Stimulated activated memory B cell treated with anti-CD40 and anti-IgM and Interleukin-4, amounts not matched to agents 10 μg/mL and 1 μg/mL and 100 μg/mL, for 72 hours (primary cell): ENCODE data around the gene NPAS2.

Experiments used
- ATAC-seq: fragments of 150-1000 bp; cut with Tn5 transposase; 2 replicates; pipeline ENCODE4 v1.10.0; 2021
- H3K27ac Mint-ChIP-seq: one replicate; pipeline ENCODE4 v1.8.0; 2022; ENCODE audit warnings: mild to moderate bottlenecking, mixed read lengths
- H3K27me3 Mint-ChIP-seq: one replicate; pipeline ENCODE4 v1.8.0; 2022; ENCODE audit warnings: mixed read lengths
- H3K36me3 Mint-ChIP-seq: one replicate; pipeline ENCODE4 v1.8.0; 2022; ENCODE audit warnings: mixed read lengths
- H3K4me1 Mint-ChIP-seq: one replicate; pipeline ENCODE4 v1.8.0; 2022; ENCODE audit warnings: mixed read lengths
- H3K4me3 Mint-ChIP-seq: one replicate; pipeline ENCODE4 v1.8.0; 2022; ENCODE audit warnings: mild to moderate bottlenecking, moderate library complexity, mixed read lengths
- H3K9me3 Mint-ChIP-seq: one replicate; pipeline ENCODE4 v1.8.0; 2022; ENCODE audit warnings: mixed read lengths

Gene NPAS2

GRCh38 chr2:101001691-101002561 is 182.0 kb downstream of the NPAS2 start, which contains the start of gene RPL31:
Gene RPL31, plus strand, starts transcription at chr2:101002289. Its CDS starts 413 bp downstream, at chr2:101002702.
- H3K9me3 Mint-ChIP-seq = no peaks in the 10 kb centered on the region
- peak within 1 kb of the TSS; percentile 93 for H3K27ac Mint-ChIP-seq
- H3K36me3 Mint-ChIP-seq = peaks cover 41% of the 10 kb centered on the region
- no peaks in the 10 kb centered on the region for H3K27me3 Mint-ChIP-seq
- peak within 1 kb of the TSS; percentile 88 for H3K4me3 Mint-ChIP-seq
- peak; percentile 97 for ATAC-seq
- peaks cover 45% of the 10 kb centered on the region for H3K4me1 Mint-ChIP-seq

DNA sequence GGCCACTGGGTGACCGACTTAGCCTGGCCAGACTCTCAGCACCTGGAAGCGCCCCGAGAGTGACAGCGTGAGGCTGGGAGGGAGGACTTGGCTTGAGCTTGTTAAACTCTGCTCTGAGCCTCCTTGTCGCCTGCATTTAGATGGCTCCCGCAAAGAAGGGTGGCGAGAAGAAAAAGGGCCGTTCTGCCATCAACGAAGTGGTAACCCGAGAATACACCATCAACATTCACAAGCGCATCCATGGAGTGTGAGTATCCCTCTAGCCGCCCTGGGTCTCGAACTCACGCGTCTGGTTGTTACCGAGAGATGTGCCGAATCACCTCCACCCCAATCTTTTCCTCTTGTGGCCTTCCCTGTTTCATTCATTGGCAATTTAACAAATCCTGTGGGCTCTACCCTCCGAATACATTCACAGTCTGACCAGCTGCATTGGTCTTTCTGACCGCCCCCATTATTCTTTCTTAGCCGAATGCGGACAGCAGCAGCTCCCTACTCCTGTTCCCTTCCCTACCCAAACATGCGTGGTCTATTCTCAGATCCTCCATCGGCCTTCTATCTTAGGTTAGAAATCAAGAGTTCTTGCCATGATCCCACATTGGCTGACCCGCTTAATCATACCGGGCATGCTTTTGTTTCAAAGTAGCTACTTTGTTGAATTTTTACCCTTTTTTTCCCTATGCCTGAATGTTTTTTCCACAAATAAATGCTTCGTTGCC is 182.8 kb downstream of the NPAS2 start:
- no peak for ATAC-seq
- H3K9me3 Mint-ChIP-seq = no peaks in the 10 kb centered on the region
- peaks cover 49% of the 10 kb centered on the region for H3K36me3 Mint-ChIP-seq
- peak overlapping the region; percentile 93 for H3K27ac Mint-ChIP-seq
- H3K27me3 Mint-ChIP-seq = no peaks in the 10 kb centered on the region
- H3K4me3 Mint-ChIP-seq = peak overlapping the region; percentile 88
- peaks cover 53% of the 10 kb centered on the region for H3K4me1 Mint-ChIP-seq

DNA sequence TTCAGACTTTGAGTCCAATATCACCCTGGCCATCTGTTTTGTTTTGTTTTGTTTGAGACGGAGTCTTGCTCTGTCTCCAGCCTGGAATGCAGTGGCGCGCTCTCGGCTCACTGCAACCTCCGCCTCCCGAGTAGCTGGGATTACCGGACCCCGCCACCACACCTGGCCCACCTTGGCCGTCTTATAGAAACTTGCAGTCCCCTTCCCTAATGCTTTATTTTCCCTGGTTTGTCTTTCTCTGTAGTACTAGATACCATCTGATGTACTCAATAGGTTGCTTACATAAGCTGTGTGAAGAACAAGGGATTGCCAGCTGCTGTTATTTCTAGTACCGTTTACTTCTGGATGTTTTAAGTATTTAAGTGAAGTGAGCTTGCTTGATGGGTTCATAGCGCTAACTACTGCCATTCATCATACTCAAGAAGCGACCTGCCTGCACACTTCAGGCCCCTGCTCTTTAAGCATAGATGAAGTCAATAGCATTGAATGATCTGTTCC is 183.4 kb downstream of the NPAS2 start:
- H3K4me3 Mint-ChIP-seq = peak overlapping the region; percentile 88
- H3K36me3 Mint-ChIP-seq = peaks cover 55% of the 10 kb centered on the region
- ATAC-seq = no peak
- H3K27me3 Mint-ChIP-seq = no peaks in the 10 kb centered on the region
- peaks cover 59% of the 10 kb centered on the region for H3K4me1 Mint-ChIP-seq
- peak overlapping the region; percentile 93 for H3K27ac Mint-ChIP-seq
- no peaks in the 10 kb centered on the region for H3K9me3 Mint-ChIP-seq

DNA sequence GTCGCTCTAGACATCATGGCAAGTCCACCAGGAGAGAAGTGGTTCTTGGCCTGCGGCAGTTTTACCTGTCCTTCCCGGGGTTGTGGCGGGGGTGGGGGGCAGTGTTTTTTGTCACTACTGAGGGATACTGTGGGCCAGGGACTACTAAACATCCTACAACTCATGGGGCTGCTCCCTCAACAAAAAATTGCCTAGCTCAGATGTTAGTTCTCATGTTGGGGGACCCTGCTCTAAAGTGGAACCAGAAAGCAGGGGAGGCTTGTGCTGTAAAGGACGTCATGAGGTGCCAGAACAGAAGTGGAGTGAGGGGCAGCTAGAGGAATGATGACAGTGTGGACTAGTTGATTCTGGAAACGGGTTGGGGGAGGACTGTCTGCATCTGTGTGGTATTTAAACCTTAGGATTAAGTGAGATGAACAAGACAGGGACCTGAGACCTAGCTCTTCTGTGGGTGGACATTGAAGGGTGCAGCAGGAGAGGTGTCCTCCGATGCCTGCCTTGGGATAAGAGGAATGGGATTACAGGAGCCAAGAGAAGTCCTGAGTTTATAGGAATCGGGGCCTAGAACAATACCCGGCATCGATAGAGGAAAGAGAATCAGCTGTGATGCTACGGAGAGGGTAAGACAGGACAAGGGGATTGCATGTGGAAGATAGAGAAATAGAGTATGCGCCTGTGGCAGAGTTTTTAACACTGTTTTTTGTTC is 184.8 kb downstream of the NPAS2 start:
- Mint-ChIP-seq H3K36me3 (peaks cover 63% of the 10 kb centered on the region), H3K4me1 (peaks cover 68% of the 10 kb centered on the region), H3K27me3 (no peaks in the 10 kb centered on the region), H3K9me3 (no peaks in the 10 kb centered on the region), H3K4me3 (peak overlapping the region; percentile 88), H3K27ac (peak overlapping the region; percentile 93)
- no peak for ATAC-seq

GRCh38 chr2:101006065-101006715 is 186.3 kb downstream of the NPAS2 start:
- Mint-ChIP-seq H3K4me3 (no peak overlapping the region), H3K27ac (peak overlapping the region; percentile 93), H3K27me3 (no peaks in the 10 kb centered on the region), H3K36me3 (peaks cover 76% of the 10 kb centered on the region), H3K4me1 (peaks cover 82% of the 10 kb centered on the region), H3K9me3 (no peaks in the 10 kb centered on the region)
- ATAC-seq = no peak

DNA sequence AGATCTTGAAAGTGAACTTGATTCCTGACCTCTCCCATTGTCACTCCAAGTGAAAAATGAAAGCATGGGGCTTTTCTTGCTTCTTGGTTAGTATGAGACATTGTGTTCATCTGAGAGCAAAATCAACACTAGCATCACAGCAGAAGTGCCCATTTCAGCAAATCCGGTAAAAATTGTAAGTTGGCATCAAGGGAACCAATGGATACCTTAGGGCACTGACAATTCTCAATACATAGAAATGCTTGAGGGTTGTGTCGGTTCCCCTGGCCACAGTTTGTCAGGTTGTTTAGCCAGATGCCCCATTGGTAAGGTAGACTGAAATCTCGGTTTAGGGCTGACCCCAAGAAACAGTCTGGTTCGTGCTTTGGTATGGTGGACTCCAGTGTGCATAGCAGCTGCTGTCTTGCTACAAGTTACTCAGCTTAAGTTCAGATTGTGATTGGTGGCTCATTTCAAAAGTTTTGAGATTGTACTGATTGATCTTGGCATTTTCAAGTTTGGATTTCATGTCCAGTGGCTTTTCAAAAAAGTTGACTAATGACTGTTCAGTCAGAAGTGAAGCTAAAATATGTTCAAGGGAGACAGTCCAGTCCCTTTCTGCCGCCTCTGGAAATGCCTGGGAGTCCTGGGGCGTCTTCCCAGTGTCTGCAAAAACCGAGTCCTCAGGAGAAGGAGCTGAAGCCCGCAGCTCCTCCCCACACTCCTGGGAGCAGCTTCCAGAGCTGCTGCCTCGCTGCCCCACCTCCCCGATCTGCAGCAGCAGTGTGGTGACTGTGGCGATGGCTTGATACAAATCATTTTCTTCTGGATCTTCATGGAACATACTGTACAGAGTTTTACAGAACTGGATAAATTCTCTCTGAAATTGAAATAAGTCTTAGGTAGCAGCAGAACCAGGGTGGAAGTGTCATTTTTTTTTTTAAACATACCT is 187.7 kb downstream of the NPAS2 start:
- Mint-ChIP-seq H3K4me3 (no peak overlapping the region), H3K36me3 (peaks cover 83% of the 10 kb centered on the region), H3K9me3 (no peaks in the 10 kb centered on the region), H3K4me1 (peaks cover 89% of the 10 kb centered on the region), H3K27ac (no peak overlapping the region), H3K27me3 (no peaks in the 10 kb centered on the region)
- no peak for ATAC-seq

- H3K4me1 Mint-ChIP-seq = peaks cover 57% of the 10 kb centered on the region
- no peak for ATAC-seq
- H3K36me3 Mint-ChIP-seq = peaks cover 55% of the 10 kb centered on the region
- H3K27me3 Mint-ChIP-seq = no peaks in the 10 kb centered on the region
- H3K9me3 Mint-ChIP-seq = no peaks in the 10 kb centered on the region
- H3K4me3 Mint-ChIP-seq = peak overlapping the region; percentile 63
- H3K27ac Mint-ChIP-seq = peak overlapping the region; percentile 86
Observed at GRCh38 chr2:101011152-101011551, 191.2 kb downstream of the NPAS2 start.

- Mint-ChIP-seq H3K9me3 (no peaks in the 10 kb centered on the region), H3K4me3 (peak overlapping the region; percentile 61), H3K27ac (peak overlapping the region; percentile 86), H3K36me3 (peaks cover 48% of the 10 kb centered on the region), H3K27me3 (no peaks in the 10 kb centered on the region), H3K4me1 (peaks cover 52% of the 10 kb centered on the region)
- peak; percentile 93 for ATAC-seq
Observed at GRCh38 chr2:101012054-101012705, 192.2 kb downstream of the NPAS2 start.

GRCh38 chr2:101012706-101013181 is 192.8 kb downstream of the NPAS2 start:
- Mint-ChIP-seq H3K36me3 (peaks cover 42% of the 10 kb centered on the region), H3K9me3 (no peaks in the 10 kb centered on the region), H3K4me1 (peaks cover 47% of the 10 kb centered on the region), H3K27me3 (no peaks in the 10 kb centered on the region), H3K27ac (peak overlapping the region; percentile 86), H3K4me3 (no peak overlapping the region)
- ATAC-seq = no peak

- Mint-ChIP-seq H3K27me3 (no peaks in the 10 kb centered on the region), H3K9me3 (no peaks in the 10 kb centered on the region), H3K4me3 (no peak overlapping the region), H3K36me3 (peaks cover 39% of the 10 kb centered on the region), H3K27ac (no peak overlapping the region), H3K4me1 (peaks cover 33% of the 10 kb centered on the region)
- no peak for ATAC-seq
Observed at GRCh38 chr2:101014264-101014857, 194.4 kb downstream of the NPAS2 start.

- Mint-ChIP-seq H3K27ac (no peak overlapping the region), H3K9me3 (no peaks in the 10 kb centered on the region), H3K4me1 (peaks cover 6% of the 10 kb centered on the region), H3K4me3 (no peak overlapping the region), H3K27me3 (no peaks in the 10 kb centered on the region), H3K36me3 (peaks cover 21% of the 10 kb centered on the region)
- no peak for ATAC-seq
Observed at GRCh38 chr2:101017371-101017770, 197.4 kb downstream of the NPAS2 start.

DNA sequence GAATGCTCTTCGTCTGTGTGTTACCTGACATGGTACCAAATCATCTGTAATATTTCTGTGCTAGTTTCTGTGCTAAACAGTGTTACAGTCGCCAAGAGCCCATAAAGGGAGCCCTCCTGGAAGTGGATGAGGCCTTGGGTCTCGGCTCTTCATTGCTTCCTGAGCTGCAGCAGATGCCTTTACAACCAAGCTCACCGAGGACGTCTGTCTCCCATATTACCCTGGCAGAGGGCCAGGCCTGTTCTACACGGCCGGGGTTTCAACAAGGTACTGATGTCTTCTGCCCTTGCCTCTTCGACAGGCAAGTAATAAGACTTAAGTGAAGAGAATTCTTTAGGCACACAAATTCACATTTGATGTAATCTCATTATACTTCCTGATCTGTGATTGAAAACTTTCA is 199.0 kb downstream of the NPAS2 start:
- peaks cover 19% of the 10 kb centered on the region for H3K36me3 Mint-ChIP-seq

DNA sequence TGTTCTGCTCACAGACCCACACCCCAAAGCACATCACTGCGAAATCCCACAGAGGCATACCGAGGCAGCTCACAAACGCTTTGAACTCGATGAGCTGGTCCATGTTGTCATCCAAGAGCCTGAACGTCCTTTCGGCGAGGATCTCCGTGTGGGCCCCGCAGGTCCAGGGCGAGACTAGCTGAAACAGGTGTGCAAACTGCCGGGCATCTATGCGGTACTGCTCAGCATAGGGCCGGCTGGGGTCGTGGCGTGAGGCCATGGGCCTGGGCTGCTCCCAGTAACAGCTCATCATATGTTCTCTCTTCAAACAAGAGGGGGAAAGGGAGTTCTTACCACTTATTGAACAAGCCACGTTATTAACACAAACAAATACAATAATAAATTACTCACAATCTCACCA is 202.3 kb downstream of the NPAS2 start:
- H3K9me3 Mint-ChIP-seq = no peaks in the 10 kb centered on the region
- no peak for ATAC-seq

More for the DNA sequence above, 199.0 kb downstream of the NPAS2 start:
- H3K4me3 Mint-ChIP-seq = no peak overlapping the region
- no peak overlapping the region for H3K27ac Mint-ChIP-seq
- peaks cover 4% of the 10 kb centered on the region for H3K4me1 Mint-ChIP-seq
- no peak for ATAC-seq
- no peaks in the 10 kb centered on the region for H3K9me3 Mint-ChIP-seq
- H3K27me3 Mint-ChIP-seq = no peaks in the 10 kb centered on the region

More for the DNA sequence above, 202.3 kb downstream of the NPAS2 start:
- no peak overlapping the region for H3K27ac Mint-ChIP-seq
- peaks cover 23% of the 10 kb centered on the region for H3K36me3 Mint-ChIP-seq
- no peak overlapping the region for H3K4me3 Mint-ChIP-seq
- no peaks in the 10 kb centered on the region for H3K27me3 Mint-ChIP-seq
- H3K4me1 Mint-ChIP-seq = peaks cover 7% of the 10 kb centered on the region
